T1000 (cell line): ENCODE data around the gene SORBS1.
A peak's percentile ranks its signal among the peaks of the same experiment; 100 is the strongest.
"Not testable (repeated sequence)": the region's sequence is repeated elsewhere in the genome, so short reads cannot be mapped to it uniquely, and the experiment has no call there.

Source experiments
- DNase-seq: peaks from one replicate; lab custom pipeline; 2025; ENCODE audit warnings: mixed read lengths; lab: John Stamatoyannopoulos, UW

SORBS1 gene

DNA sequence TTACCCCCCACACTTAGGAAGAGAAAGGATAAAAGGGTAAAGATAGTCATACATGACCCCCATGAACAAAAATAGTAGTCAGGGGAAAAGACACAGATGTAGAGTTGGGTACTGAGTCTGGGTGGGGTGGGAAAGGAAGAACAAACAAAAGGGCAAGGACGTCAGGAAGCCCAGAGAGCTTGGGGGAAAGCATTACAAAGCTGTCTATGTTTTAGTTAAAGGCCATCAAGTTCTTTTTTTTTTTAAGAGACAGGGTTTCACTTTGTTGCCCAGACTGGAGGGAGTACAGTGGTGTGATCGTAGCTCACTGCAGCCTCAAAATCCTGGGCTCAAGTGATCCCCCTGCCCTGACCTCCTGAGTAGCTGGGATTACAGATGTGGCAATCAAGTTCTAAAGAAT lies 172.0 kb downstream of the SORBS1 start:
- DNase-seq = no peak

- no peak for DNase-seq
Measured at GRCh38 chr10:95388539-95388938, 172.6 kb downstream of the SORBS1 start.

- no peak for DNase-seq
Measured at GRCh38 chr10:95388109-95388471, 173.1 kb downstream of the SORBS1 start.

- DNase-seq = no peak
Measured at GRCh38 chr10:95384011-95384704, 177.0 kb downstream of the SORBS1 start.

- no peak for DNase-seq
Measured at GRCh38 chr10:95382596-95382995, 178.6 kb downstream of the SORBS1 start.

DNA sequence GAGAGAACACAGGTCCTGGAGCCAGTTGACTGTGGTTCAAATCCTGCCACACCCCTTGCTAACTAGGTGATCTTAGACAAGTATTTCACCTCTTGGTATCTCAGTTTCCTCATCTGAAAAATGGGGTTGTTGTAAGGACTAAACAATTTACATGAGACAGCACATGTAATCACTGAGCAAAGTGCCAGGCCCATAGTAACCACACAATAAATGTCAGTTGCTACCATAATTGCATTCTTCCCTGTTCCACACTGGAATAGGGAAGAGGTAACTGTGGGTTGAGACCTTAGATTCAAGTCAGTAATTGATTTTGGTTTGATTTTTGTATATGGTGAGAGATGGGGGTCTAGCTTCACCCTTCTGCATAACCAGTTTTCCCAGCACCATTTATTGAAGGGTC lies 179.0 kb downstream of the SORBS1 start:
- DNase-seq = no peak

DNA sequence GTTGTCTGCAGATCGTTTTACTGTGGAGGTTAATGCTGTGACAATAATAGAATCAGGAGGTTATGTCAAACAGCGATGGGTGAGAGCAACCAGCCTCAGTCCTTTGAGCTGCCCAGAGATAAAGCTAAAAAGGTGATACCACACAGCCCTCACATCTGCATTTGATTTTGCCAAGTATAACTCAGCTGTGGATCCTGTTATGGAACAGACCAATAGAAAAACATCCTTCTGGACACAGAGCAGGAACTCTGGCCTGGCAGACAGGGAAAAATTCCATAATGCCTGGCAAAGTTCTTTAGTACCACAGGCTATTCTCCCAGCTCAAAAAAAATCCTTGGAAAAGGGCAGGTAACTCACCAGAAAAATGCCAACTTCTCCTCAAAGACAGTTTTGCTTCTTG lies 183.2 kb downstream of the SORBS1 start:
- DNase-seq = no peak

- no peak for DNase-seq
Measured at GRCh38 chr10:95375418-95375817, 185.8 kb downstream of the SORBS1 start.

- DNase-seq = peak; percentile 56
Measured at GRCh38 chr10:95374597-95375209, 186.5 kb downstream of the SORBS1 start.

DNA sequence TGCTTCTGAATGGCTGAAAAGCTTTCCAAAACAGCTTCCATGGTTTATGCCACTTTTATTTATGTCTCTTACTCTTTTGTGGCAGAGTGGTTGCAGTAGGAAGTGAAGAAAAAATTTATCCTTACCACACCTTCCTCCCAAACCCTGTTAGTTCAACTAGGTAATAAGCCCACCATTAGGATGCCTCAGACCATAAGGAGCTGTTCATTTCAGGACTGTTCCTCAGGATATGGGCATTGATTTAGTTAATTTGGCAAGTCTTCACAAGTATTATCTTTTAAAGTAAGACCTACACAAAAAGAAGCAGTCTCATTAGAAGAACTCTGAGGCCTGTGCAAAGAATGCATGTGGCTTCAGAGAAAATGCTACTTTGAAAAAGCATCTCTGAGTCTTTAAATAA lies 187.5 kb downstream of the SORBS1 start:
- no peak for DNase-seq

DNA sequence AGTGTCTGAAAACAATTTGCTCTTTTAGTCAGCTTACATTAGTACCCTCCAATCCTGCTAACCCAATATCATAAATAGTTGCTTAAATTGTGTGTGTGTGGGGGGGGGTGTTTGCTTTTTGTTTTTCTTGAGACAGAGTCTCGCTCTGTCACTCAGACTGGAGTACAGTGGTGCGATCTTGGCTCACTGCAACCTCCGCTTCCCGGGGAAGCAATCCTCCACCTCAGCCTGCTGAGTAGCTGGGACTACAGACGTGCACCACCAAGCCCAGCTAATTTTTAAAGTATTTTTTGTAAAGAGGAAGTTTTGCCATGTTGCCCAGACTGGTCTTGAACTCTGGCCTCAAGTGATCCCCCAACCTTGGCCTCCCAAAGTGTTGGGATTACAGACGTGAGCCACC lies 196.8 kb downstream of the SORBS1 start:
- no peak for DNase-seq

- DNase-seq = peak; percentile 12
Measured at GRCh38 chr10:95363303-95363912, 197.8 kb downstream of the SORBS1 start.

DNA sequence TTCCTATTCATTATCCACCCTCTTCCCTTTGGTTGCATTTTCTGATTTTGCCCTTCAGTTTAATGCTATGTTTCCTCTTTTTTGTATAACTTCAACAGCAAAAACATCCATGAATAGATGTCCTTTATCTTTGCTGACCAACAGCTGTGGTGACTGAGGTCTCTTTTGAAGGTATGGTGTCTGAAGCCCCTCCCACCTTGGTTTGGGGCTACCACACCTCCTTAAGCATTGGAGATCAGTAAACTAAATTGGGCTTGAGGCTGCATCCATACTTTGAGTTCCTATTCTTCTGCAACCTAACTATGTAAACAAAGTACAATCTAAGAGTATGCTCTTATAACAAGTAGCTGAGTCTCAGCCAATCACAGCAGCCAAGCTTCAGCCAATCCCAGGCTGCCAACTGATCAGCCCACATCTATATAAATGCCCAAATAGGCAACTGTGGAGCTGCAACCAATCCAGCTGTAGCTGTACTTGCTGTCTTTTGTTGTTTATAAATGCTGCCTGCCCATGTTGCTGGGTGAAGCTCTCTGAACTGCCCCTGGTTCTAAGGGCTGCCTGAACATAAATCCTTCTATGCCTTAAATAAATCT lies 201.0 kb downstream of the SORBS1 start:
- DNase-seq = no peak

DNA sequence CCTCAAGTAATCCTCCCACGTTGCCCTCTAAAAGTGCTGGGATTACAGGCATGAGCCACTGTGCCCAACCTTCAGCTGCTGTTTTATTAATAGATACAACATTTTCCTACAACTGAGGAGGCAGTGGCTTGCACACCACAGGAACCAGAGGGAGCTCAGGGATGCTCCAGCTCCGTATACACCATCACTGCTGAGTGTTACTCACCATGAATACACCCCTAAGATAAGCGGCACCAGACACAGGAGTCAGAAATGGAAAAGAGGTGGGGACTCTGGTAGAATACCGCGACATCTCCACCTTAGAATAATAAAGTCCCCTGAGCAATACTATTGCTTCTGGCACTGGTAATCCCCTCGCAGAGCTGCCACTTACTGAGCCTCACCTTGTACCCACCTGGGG lies 201.7 kb downstream of the SORBS1 start:
- DNase-seq = no peak

GRCh38 chr10:95356190-95356955 lies 204.8 kb downstream of the SORBS1 start:
- DNase-seq = no peak

GRCh38 chr10:95355301-95355700 lies 205.9 kb downstream of the SORBS1 start:
- no peak for DNase-seq

DNA sequence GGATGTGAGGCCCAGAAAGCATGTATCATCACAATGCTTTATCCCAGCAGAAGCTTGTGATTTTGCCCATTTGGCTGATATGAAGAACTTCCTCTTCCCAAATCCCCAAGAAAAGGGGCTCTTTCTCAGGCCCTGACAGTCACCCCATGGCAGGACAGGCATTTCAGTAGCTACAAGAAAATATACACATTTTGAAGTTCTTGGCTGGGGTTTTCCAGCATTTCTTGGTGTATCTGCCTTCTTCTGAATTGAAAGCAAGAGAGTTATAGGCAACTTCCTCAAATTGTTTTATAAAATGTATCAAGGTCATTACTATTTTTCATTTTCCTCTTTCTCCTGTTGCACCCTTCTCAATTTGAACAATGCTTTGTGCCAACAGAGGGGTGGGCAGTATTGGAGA lies 207.1 kb downstream of the SORBS1 start:
- DNase-seq = no peak

GRCh38 chr10:95353123-95353522 lies 208.0 kb downstream of the SORBS1 start:
- DNase-seq = no peak

GRCh38 chr10:95352684-95353083 lies 208.5 kb downstream of the SORBS1 start:
- no peak for DNase-seq

GRCh38 chr10:95350830-95351228 lies 210.3 kb downstream of the SORBS1 start:
- no peak for DNase-seq

DNA sequence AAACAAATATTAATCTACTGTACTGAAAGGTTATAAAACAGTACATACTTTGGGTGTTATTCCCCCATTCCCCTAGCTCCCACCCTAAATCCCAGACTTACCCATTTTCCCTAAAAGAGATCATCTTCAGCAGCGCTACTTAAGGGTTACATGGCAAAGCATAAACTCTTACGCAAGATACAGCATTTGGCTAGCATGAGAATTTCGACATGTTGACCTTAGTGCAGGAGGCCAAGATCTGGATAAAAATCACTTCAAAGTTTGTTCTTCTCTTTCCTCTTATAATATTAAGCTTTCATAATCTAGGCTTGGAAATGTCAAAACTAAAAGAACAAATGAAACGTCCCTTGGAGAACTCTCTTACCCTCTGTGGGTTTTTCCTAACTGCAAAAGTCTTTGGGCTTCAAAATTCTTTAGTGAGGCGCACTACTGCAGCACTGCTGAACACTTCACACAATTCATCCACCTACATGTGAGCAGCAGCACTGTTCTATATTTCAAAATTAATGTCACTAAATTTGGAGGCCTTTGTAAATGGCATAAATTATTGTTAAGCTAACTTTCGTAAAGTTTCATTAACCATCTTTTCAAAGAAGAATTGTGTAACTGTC lies 210.8 kb downstream of the SORBS1 start:
- no peak for DNase-seq

- not testable (repeated sequence) for DNase-seq
Measured at GRCh38 chr10:95347402-95347766, 213.8 kb downstream of the SORBS1 start.
